Neural progenitor cell (in vitro differentiated cells): ENCODE data around the gene FREM1. TPM values are rescaled to one million over a fixed set of nuclear protein-coding genes. Genes with fewer than 3 reads are reported as not detected.

Source experiments
- DNase-seq: peaks from one replicate; pipeline ENCODE4 v3.0.0-alpha.2; 2016; ENCODE audit warnings: low spot score
- H2AFZ ChIP-seq: fragments of 200-600 bp; sonication (generic); replicated peaks from 2 replicates; pipeline ENCODE4 v1.6.1; 2016; ENCODE audit warnings: antibody characterized with exemption
- H3F3A ChIP-seq: fragments of 200-600 bp; sonication (generic); 2 replicates; pipeline ENCODE4 v1.6.1; 2016; ENCODE audit warnings: antibody characterized with exemption, low read depth
- H3K27ac ChIP-seq: fragments of 200-600 bp; sonication (generic); 2 replicates; pipeline ENCODE4 v1.5.1; 2016; ENCODE audit warnings: mild to moderate bottlenecking
- H3K27me3 ChIP-seq: fragments of 200-600 bp; sonication (generic); 2 replicates; pipeline ENCODE4 v1.6.1; 2016; ENCODE audit warnings: mild to moderate bottlenecking, moderate library complexity
- H3K36me3 ChIP-seq: fragments of 200-600 bp; sonication (generic); 2 replicates; pipeline ENCODE4 v1.5.1; 2016
- H3K4me1 ChIP-seq: fragments of 200-600 bp; sonication (generic); 2 replicates; pipeline ENCODE4 v1.6.1; 2016; ENCODE audit warnings: mixed run types
- H3K4me2 ChIP-seq: fragments of 200-600 bp; sonication (generic); 2 replicates; pipeline ENCODE4 v1.6.1; 2016
- H3K4me3 ChIP-seq: fragments of 200-600 bp; sonication (generic); 2 replicates; pipeline ENCODE4 v1.5.1; 2016
- H3K79me2 ChIP-seq: fragments of 200-600 bp; sonication (generic); 2 replicates; pipeline ENCODE4 v1.6.1; 2016; ENCODE audit warnings: low read depth
- H3K9ac ChIP-seq: fragments of 200-600 bp; sonication (generic); 2 replicates; pipeline ENCODE4 v1.6.1; 2016
- H3K9me3 ChIP-seq: fragments of 200-600 bp; sonication (generic); 2 replicates; pipeline ENCODE4 v1.5.1; 2016; ENCODE audit warnings: low read depth
- H4K20me1 ChIP-seq: fragments of 200-600 bp; sonication (generic); 2 replicates; pipeline ENCODE4 v1.6.1; 2016; ENCODE audit warnings: low read depth
- H3K27ac Mint-ChIP-seq: 3 replicates; pipeline ENCODE4 v1.8.0; 2021; ENCODE audit warnings: mixed read lengths
- H3K27me3 Mint-ChIP-seq: 2 replicates; pipeline ENCODE4 v1.8.0; 2022; ENCODE audit warnings: low read depth, mild to moderate bottlenecking, inconsistent platforms, moderate library complexity, mixed read lengths; ENCODE audit not compliant: insufficient read depth
- H3K36me3 Mint-ChIP-seq: 3 replicates; pipeline ENCODE4 v1.8.0; 2021; ENCODE audit warnings: mixed read lengths
- H3K4me1 Mint-ChIP-seq: 3 replicates; pipeline ENCODE4 v1.8.0; 2021; ENCODE audit warnings: mixed read lengths
- H3K4me3 Mint-ChIP-seq: 3 replicates; pipeline ENCODE4 v1.8.0; 2021; ENCODE audit warnings: mild to moderate bottlenecking, moderate library complexity, mixed read lengths
- H3K9me3 Mint-ChIP-seq: 3 replicates; pipeline ENCODE4 v1.8.0; 2020; ENCODE audit warnings: mixed read lengths
- CTCF ChIP-seq: fragments of 200-600 bp; sonication (generic); IDR thresholded peaks from 2 replicates; pipeline ENCODE4 v1.5.1; 2017; ENCODE audit warnings: antibody characterized with exemption, mild to moderate bottlenecking
- EZH2 ChIP-seq: fragments of 200-600 bp; sonication (generic); IDR thresholded peaks from 2 replicates; pipeline ENCODE4 v1.6.1; 2017; ENCODE audit warnings: antibody characterized with exemption, mild to moderate bottlenecking, moderate library complexity
- EZH2phosphoT487 ChIP-seq: fragments of 200-600 bp; sonication (generic); IDR thresholded peaks from 2 replicates; pipeline ENCODE4 v1.6.1; 2017; ENCODE audit warnings: antibody characterized with exemption
- total RNA-seq: library from RNA; depleted of rRNA; stranded (reverse); fragments of >200 nt; gene quantifications from 2 replicates; pipeline ENCODE4 v1.2.3, GENCODE V29; 2015; ENCODE audit warnings: low replicate concordance

Gene FREM1
- 1.1 and 1.2 TPM in 2 replicates for total RNA-seq

GRCh38 chr9:14909961-14910805, at the start of gene FREM1:
Gene FREM1 (minus strand): TSS chr9:14910428. CDS start chr9:14868977, 41,451 bp downstream.
- no peaks in the 10 kb centered on the region for H3K36me3 ChIP-seq
- H3K4me2 ChIP-seq = peak within 1 kb of the TSS; percentile 74
- peak within 1 kb of the TSS; percentile 31 for H3K4me3 ChIP-seq
- Mint-ChIP-seq H3K4me1 (peaks cover 28% of the 10 kb centered on the region), H3K9me3 (no peaks in the 10 kb centered on the region), H3K27ac (no peak within 1 kb of the TSS), H3K27me3 (no peaks in the 10 kb centered on the region), H3K4me3 (no peak within 1 kb of the TSS), H3K36me3 (no peaks in the 10 kb centered on the region)
- no peaks in the 10 kb centered on the region for H3K9me3 ChIP-seq
- no peak for TF ChIP-seq CTCF
- TF ChIP-seq EZH2 = no peak
- no peak within 1 kb of the TSS for H3K27ac ChIP-seq
- DNase-seq = peak; percentile 87
- peaks cover 34% of the 10 kb centered on the region for H3K27me3 ChIP-seq
- H2AFZ ChIP-seq = no peak within 1 kb of the TSS
- H3K9ac ChIP-seq = no peak within 1 kb of the TSS
- peaks cover 12% of the 10 kb centered on the region for H4K20me1 ChIP-seq
- peaks cover 40% of the 10 kb centered on the region for H3K4me1 ChIP-seq
- H3K79me2 ChIP-seq = no peaks in the 10 kb centered on the region
- peaks cover 24% of the 10 kb centered on the region for H3F3A ChIP-seq

- H3K4me1 ChIP-seq = no peaks in the 10 kb centered on the region
- Mint-ChIP-seq H3K4me1 (no peaks in the 10 kb centered on the region), H3K4me3 (no peak overlapping the region), H3K27ac (no peak overlapping the region), H3K36me3 (peaks cover 14% of the 10 kb centered on the region), H3K27me3 (peaks cover 2% of the 10 kb centered on the region), H3K9me3 (peaks cover 9% of the 10 kb centered on the region)
- H3K27me3 ChIP-seq = no peaks in the 10 kb centered on the region
- no peak overlapping the region for H3K27ac ChIP-seq
- no peak overlapping the region for H3K4me2 ChIP-seq
- no peak overlapping the region for H3K9ac ChIP-seq
- no peaks in the 10 kb centered on the region for H3K79me2 ChIP-seq
- H3K9me3 ChIP-seq = no peaks in the 10 kb centered on the region
- no peak for TF ChIP-seq CTCF
- no peak for TF ChIP-seq EZH2
- TF ChIP-seq EZH2phosphoT487 = no peak
- no peaks in the 10 kb centered on the region for H3F3A ChIP-seq
- H4K20me1 ChIP-seq = no peaks in the 10 kb centered on the region
- DNase-seq = no peak
- no peak overlapping the region for H2AFZ ChIP-seq
- no peak overlapping the region for H3K4me3 ChIP-seq
- no peaks in the 10 kb centered on the region for H3K36me3 ChIP-seq
These were observed 48.8 kb upstream of the FREM1 start for GRCh38 chr9:14958989-14959388.

GRCh38 chr9:14957109-14957508, 46.9 kb upstream of the FREM1 start:
- Histone ChIP-seq H2AFZ (no peak overlapping the region), H3K4me3 (no peak overlapping the region), H3K9ac (no peak overlapping the region), H3K79me2 (no peaks in the 10 kb centered on the region), H3K9me3 (no peaks in the 10 kb centered on the region), H3K36me3 (no peaks in the 10 kb centered on the region), H3F3A (no peaks in the 10 kb centered on the region), H3K27ac (no peak overlapping the region), H4K20me1 (no peaks in the 10 kb centered on the region), H3K27me3 (no peaks in the 10 kb centered on the region), H3K4me2 (no peak overlapping the region), H3K4me1 (no peaks in the 10 kb centered on the region)
- Mint-ChIP-seq H3K27me3 (no peaks in the 10 kb centered on the region), H3K27ac (no peak overlapping the region), H3K9me3 (peaks cover 21% of the 10 kb centered on the region), H3K36me3 (peaks cover 14% of the 10 kb centered on the region), H3K4me1 (no peaks in the 10 kb centered on the region), H3K4me3 (no peak overlapping the region)
- DNase-seq = no peak
- TF ChIP-seq CTCF (no peak), EZH2phosphoT487 (no peak), EZH2 (no peak)
